CD4-positive, alpha-beta T cell treated with Interleukin-15 for 1 hour (primary cell): ENCODE measurements around the gene GSTM3.

ENCODE experiments used
- DNase-seq: peaks from one replicate; pipeline ENCODE4 v3.0.0-alpha.2; 2020

Gene GSTM3

DNA sequence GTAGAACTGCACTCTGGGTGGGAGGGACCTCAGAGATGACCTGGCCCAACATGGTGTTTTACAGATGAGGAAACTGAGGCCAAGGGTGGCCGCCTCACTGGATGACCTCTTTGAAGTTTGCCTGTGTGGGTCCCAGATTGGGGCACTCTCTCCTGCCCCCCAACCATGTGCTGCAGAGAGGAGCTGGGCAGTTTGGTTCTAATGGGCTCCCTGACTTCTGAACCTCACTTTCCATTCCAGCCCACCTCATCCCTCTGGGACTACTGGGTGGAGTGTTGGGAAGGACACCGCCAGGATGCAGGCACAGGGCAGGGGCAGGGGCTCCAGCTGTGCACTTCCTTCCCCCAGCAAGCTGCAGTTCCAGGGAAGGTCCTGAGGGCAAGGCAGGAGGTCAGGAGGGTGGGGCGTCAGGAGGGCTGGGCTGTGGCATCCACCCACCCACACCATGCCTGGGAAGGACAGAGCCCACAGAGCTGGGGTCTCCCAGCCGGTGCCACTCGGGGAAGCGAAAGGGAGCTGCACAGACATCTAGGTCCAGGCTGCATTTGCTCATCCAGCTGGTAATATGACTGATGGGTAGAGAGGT lies 33.2 kb upstream of the GSTM3 start:
- no peak for DNase-seq

DNA sequence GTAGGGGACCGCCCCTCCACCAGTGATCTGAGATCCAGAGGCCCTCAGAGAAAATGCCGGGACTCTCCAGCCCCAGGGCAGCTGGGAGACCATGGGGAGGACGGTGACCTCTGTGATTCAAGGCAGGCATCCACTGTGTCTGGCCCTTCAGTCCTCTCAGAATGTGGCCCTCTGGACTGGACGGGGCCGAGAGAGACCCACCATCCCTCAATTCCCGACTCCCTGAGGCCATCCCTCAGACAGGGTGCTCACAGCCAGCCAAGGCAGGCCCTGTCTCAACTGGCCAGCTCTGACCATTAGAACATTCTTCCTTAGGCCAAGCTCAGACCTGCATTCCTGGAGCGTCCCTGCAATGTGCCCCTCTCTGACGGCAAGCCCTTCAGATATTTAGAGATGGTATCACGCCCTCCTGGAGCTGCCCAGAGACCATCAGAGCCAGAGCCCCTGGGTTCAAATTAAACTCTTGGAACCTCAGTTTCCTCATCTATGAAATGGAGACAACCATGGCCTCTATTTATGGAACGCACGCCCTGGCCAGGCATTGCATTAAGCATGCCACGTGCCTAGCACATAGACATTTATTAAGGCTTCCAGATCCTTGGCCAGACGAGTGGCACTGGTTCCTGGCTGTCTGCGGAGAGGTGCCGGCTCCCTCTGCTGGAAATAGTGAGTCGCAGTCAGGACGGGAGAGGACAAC lies 32.5 kb upstream of the GSTM3 start:
- DNase-seq = peak; percentile 82

DNA sequence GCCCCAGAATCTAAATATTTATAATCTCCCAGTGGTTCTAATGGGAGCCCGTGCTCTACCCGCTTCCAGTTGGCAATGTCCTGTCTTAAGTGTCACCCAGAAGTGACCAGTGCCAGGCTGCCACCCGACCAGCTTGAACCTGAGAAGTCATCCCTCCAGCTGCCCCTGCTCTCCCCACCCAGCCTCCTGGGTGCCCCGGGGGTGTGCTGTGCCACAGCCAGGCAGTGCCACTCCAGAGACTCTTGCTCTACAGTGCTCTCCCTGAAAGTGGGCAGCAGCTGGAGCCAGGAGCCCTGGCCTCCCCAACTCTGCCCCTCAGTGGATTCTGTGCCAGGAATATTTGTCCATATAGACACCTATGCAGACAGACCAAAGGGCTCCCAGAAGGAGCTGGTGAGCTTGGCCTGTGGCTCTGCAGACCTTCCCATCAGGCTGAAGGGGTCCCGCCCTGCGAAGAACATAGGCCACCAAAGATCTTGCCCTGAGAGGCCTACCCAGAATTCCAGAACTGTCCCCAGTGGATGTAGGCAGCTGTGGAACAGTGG lies 31.9 kb upstream of the GSTM3 start:
- no peak for DNase-seq

DNA sequence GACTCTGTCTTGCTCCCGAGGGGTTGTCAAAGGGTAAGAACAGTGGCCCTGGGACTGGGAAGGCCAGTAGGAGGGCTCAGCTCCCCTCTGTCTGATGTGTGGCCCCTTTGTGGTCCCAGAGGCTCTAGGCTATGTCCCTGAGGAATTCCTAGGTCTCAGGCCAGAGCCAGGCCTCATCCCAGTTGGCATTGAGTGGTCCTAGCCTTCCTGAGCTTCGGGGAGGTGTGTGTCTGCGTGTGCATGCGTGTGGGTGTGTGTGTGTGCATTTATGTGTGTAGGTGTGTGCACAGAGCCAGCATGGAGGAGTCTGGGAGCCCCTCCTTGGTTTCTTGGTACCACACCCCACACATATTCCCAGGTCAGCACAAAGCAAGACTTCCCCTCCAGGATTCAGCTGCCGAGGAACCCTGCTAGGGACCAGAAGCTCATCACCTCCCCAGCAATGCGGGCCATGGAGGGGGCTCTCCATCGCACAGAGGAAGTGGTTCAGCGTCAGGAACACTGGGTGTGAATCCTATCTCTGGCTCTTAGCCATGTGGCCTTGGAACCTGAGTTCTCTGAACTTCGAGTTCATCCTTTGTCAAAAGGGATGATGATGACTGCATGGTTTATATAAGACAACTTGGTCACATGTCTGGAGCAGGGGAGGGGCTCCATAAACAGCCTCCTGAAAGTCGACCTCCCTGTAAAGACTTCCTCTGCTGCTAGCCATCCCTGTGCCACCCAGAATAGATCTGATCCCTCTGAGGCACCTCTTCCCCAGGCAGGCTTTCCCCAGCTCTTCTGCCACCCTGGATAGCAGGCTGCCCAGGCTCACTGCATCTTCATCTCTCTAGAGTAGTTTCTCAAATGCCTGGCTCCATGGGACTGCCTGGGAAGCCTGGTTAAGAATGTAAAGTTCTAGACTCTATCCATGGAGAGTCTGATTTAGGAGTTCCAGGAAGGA lies 31.1 kb upstream of the GSTM3 start:
- peak; percentile 12 for DNase-seq

DNA sequence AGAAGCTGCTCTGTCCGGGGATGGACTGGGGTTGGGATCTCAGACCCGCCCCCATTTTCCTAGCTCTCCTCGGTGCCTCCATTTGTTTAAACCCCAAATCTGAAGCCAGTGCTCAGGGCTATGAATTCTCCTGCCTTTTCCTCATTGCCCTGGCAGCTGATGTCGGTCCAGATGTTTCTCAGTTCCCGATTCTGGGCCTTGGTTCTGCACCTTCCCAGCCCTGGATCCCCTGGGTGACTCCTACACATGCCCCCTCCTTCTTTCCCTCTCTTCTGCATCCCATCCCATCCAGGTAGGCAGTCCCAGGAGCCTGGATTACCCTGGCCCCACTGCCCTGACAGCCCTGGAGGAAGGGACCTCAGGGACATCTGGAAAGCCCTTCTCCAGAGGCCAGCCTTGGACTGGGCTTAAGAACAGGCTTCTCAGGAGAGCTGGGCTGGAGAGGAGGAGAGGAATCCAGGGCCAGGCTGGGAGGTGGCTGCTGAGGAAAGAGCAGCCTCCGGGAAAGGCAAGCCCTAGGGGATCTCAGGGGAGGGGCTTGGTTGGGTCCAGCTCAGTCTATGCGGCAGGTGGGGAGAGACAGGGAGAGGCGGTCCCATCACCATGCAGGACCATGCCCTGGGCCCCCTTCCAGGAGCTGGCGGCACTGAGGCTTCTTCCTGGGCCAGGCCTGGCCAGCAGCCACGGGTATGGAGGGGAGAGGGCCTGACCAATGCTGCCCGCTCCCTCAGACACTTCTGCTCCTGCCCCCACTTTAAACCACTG lies 29.7 kb upstream of the GSTM3 start:
- DNase-seq = peak; percentile 2

DNA sequence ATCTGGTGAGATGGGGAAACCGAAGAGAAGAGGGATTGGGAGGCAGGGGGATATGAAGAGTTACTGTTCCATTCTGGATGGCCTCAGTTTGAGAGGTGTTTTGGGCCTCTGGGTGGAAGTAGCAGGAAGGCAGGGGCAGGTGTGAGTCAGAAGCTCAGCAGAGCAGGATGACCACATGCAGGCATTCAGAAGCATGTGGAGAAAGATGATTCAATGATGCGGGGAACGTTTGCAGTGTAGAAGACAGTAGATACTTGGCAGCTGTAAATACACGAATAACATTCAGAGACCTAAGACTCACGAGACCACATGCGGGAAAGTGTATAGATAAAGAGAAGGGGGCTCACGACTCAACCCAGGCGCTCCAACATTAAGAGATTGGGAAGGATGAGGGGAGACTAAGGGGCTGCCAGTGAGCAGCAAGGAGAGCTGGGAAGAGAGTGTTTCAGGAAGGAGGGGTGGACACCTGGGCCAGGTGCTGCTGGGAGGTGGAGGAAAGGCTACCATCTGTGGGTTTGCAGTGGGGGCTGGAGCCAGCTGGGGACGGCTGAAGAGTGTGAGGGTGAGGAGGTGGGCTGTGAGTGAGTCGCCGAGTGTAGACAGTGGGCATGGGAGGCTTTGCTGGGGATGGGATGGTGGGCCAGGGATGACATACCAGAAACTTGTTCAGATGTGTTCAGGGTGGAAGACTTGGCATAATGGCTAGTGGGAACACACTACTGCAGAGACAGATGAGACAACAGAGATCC lies 28.7 kb upstream of the GSTM3 start:
- DNase-seq = no peak

DNA sequence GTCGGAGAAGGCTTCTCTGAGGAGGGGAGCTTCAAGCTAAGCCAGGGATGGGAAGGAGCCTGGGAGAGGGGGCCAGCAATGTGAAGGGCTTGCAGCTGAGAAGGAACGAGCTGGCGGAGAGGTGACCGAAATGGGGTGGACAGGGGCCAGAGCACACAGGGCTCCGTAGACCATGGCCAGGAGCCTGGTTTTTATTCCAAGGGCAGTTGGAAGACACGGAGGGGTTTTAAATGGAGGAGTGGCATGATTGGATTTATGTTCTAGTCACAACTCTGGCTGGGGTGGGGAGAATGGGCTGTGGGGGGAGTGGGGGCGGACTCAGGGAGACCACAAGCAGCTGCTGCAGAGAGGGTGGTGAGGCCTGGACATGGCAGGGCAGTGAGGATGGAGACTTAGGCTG lies 28.0 kb upstream of the GSTM3 start:
- no peak for DNase-seq

DNA sequence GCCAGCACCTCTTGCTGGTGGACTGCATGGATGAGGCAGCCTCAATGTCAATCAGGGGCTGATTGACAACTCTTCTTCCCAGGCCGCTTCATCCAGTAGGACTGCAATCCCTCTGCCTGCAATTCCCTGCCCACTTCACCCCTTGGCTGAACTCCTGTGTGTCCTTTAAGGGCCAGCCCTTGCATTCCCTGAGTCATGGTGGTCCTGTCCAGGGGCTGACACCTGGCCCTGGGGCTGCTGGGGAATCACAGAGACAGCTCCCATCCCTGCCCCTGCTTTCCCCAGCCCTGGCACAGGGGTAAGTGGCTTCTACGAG lies 27.5 kb upstream of the GSTM3 start:
- DNase-seq = no peak

DNA sequence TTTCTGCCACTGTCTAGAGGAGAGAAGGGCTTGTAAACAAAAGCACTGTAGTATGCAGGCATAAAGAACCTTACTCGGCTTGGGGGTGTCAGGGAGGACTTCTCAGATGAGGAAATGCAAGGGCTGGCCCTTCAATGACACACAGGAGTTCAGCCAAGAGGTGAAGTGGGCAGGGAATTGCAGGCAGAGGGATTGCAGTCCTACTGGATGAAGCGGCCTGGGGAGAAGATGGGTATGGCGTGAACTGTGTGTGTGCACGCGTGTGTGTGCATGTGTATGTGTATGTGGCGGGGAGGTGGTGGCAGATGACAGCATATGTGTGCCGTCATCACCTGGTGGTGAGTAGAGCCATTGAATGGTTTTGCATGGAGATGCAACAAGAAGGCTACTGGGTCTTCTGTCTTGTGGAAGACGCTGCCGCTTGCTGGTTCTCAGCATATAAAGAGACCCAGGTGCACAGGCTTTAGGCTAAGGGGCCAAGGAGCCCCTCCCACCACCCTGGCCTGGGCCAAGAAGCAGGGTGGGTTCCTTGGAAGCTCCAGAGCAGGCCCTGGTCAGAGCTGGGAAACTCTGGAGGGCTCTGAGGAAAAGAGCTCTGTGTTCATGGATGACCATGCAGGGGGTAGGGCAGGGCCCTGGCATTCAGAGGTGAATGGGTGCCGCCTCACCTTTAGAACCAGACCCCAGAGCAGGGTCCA lies 26.9 kb upstream of the GSTM3 start:
- DNase-seq = peak; percentile 12

DNA sequence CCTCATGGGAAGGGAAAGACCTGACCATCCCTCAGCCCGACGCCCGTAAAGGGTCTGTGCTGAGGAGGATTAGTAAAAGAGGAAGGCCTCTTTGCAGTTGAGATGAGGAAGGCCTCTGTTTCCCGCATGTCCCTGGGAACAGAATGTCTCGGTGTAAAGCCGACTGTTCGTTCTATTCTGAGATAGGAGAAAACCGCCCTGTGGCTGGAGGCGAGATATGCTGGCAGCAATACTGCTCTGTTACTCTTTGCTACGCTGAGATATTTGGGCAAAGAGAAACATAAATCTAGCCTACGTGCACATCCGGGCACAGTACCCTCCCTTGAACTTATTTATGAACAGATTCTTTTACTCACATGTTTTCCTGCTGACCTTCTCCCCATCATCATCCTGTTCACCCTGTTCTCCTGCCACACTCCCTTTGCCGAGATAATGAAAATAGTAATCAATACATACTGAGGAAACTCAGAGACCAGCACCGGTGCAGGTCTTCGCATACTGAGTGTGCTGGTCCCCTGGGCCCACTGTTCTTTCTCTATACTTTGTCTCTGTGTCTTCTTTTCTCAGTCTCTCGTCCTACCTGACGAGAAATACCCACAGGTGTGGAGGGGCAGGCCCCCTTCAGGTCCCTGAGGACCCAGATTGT lies 26.3 kb upstream of the GSTM3 start:
- DNase-seq = peak; percentile 9

DNA sequence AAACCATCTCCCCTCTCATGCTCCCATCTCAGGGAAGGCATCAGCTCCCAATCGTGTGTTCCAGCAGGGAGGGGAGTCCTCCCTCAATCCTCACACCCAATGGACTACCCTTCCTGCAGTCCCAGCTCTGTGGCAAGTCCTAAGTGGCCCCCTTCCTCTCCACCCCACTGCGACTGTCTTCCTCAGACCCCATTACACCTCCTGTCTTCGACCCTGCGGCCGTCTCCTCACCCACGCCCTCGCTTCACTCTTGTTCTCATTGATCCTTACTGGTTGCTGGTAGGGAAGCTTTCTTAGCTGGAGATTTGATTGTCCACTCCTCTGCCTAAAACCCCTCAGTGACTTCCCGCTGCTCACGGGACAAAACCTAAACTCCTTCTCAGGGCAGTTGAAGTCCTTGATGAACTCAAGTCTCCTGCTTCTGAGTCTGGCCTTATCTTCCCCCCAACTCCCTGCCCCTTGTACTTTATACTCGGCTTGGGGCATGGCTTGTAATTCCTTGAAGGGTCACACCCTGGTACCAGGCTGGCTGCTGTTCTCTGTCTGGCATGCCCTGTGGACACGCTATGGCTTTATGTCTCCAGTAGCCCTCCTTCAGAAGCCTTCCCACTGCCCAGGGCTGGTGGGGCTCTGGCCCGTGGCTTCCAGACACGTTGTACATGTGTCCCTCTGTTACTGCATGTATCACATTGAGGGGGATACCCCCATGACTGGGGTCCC lies 25.2 kb upstream of the GSTM3 start:
- no peak for DNase-seq

DNA sequence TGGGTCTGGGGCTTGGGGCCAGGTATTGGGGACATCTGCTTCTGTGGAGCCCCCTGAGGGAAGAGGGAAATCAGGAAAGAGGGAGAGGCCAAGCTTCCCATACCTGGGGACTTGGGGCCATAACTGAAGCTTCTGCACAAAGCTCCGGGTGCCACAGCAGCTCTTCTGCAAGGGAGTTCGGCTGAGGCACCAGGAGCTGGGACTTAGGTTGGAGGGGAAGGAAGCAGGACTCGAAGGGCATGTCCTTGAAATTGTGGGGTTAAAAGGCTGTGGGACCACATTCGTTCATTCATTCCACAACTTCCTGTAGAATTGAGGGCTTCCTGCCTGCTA lies 24.6 kb upstream of the GSTM3 start:
- no peak for DNase-seq

DNA sequence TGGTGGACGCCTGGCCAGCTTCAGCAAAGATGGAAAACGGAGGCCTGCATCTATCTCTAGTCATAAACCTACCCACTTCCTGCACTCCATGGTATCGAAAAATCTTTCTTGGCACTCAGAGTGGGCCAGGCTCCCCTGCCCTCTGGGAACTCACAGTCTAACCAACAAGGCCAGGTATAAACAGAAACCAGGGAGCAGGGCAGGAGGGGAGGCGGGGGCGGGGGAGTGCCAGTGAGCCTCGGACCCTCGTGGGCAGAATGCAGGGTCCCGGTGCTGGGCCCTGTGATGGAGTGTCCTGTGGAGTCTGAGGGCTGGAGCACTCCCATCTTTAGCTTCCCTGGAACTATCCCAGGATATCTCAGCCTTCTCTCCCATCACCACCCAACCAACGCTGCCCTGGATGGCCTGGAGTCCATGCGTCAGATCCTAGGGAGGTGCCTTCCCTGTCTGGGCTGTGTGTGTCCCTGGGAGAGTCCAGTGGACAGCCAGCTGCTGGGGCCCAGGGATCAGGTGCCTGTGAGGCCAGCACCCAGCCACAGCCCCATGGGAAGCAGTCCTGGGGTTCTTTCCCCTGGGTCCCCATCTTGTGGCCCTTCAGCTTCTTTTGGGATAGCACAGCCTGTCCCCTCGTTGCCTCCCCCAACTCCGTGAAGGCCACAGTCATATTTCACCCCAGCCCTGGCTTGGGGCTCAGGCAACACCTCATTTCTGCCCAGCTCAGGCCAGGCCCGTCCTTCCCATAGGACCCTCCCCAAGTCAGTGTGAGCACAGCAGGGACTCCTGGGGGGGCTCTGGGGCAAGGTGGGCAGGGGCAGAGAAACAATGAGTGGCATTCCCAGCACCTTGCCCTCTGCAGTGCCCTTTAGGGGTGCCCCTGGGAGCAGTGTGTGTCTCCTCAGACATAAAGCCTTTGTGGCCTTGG lies 24.0 kb upstream of the GSTM3 start:
- no peak for DNase-seq

DNA sequence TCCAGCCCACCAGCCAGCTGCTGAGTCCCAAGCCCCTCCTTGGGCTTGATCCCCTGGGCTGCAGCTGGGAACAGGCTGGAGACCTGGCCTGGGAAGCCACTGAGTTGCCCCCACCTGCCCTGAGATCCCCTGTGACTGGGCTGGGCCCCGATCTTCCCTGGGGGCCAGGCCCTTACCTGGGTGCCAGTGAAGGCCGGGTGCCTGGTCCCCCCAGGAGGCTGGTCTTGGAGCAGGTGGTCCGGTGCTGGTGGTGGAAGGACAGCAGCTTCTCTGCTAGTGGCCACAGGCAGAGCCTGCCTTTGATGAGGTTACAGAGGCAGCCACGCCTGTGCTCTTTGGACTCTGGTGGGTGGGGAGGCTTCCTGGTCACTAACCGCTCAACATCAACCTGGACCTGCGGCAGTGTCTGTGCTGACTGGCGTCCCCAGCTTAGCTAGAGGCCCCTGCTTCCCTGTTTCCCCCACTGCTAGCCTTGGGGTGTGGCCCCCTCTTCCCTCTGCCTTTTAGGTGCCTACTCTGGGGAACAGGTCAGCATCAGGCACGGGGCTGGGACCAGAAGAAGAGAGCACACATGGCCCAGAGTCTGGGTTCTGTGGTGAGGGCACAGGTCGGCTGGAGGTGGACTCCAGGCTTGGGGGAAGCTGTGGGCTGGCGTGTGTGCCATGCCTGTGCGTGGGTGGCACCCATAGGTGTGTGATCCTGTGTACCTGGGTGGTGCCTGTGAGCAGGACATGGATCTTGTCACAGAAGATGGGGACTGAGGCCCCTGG lies 23.0 kb upstream of the GSTM3 start, which contains the start of gene EPS8L3:
Gene EPS8L3 (minus strand): TSS at position 278 of the 770 bp plus-strand sequence. CDS start 2,174 bp downstream, outside the sequence.
- DNase-seq = no peak

DNA sequence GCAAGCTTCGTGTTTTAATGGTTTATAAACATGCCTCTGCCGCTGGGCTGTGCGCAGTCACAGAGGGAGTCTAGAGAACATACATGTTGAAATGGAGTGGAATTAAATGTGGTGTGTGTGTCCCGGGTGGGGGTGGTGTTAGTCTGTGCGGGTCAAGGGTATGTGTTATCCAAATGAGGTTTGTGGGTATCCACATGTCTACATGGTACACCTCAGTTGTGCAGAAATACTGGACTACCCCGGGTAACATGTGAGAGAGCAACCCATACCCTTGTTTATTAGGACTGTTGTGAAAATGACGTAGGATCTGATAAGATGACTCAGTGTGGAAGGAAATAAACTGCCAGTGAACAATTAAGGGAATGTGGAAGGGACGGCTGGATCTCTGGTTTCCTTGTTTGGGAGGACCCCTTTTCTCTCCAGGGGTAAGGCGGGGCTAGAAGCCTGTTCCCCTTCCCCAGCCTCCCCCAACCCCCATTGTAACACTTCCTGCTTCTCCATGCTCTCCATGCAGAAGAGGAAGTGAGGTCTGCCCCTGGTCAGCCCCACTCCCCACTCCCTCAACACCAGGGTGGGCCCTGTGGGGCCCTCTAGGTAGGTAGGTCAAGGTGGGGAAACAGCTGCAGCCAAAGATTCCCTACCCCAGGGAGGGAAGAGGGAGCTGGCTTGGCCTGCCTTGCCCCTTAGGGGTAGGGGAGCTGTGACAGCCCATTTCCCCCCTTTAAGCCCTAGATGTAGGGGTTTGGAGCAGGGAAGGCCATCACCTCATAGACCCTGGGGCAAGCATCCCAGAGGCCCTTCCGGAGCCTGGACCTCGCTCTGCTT lies 22.2 kb upstream of the GSTM3 start:
- DNase-seq = peak; percentile 55

DNA sequence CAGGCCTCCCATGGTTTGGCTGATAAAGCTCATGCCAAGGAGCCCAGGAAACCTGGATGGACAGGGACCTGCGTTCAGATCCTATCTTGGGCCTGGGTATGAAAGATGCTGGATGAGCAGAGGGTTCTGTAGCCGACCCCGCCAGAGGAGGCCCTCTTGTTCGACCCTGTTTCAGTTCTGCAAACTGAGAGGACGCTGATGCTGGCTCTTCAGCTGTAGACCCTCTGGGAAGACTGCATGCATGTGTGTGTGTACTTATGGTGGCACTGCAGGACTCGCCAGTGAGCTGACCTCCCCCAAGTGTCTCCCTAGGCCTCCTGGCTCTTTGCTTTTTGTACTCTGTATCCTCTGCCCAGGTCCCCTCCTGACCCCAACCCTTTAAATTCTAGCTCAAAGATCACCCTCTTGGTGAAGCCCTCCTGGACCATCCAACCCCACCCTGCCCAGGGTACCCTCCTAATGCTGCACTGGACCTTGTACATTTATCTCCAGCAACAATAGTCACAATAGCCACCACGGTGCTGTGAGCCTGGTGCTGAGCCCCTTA lies 21.3 kb upstream of the GSTM3 start:
- DNase-seq = no peak
